Right lung (tissue), 5 donors: Measurements from ENCODE around the gene TMEM63A. TPM values are rescaled to one million over a fixed set of nuclear protein-coding genes. Genes with fewer than 3 reads are reported as not detected.
A peak's percentile ranks its signal among the peaks of the same experiment; 100 is the strongest.

Experiments used
- DNase-seq, 2 donors: peaks; one replicate each; pipeline ENCODE4 v3.0.0-alpha.2; 2013
- polyA plus RNA-seq, 5 donors: library from polyadenylated mRNA; unstranded; fragments of 120-200 nt; gene quantifications; one replicate each; pipeline versions ENCODE4 v1.2.1 to v1.2.3, GENCODE V29; 2013; ENCODE audit warnings: inconsistent platforms in 1 of 5, low replicate concordance in 1 of 5; ENCODE audit not compliant: insufficient read length in 5 of 5, insufficient read depth in 1 of 5

The TMEM63A gene
- polyA plus RNA-seq, 5 donors, result 103 to 163 (median 110) TPM

DNA sequence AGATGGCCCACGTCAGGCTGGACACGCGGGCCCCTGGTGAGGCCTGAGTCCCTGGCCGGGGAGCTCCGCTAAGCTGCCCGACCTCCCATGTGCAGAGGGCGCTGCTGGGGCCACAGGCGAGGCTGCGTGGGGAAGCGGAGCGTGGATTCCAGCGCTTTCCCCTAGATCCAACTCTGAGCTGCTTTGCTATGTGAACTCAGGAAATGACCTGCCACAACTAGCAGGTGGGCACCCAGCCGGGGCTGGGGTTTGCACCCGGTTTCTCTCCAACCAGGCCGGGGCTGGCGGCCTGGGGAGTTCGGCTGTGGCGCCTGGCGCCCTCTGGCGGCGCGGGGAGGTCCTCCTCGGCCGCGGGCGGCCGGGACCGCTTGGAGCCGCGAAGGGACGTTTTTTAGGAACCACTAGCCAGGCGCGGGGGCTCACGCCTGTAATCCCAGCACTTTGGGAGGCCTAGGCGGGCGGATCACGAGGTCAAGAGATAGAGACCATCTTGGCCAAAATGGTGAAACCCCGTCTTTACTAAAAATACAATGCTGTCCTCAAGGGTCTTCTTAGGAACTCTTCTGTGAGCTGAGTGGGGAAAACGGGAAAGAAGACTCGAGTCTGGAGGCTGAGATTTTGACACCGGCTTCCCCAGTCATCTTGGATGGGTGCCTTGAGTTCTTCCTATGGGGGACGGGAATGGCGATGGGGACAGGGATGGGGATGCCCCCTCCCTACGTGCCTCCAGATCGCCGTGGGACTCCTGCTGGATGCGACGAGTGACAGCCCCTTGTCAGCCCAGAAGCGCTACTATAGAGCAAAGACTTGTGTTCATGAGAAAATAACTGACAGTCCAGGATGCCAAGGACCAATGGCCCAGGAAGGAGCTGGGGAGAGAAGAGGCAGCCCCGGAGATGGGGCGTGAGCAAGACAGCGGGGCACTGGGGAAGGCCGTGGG lies 29.3 kb upstream of the TMEM63A start:
- DNase-seq, result peak; percentile 58 to 71

DNA sequence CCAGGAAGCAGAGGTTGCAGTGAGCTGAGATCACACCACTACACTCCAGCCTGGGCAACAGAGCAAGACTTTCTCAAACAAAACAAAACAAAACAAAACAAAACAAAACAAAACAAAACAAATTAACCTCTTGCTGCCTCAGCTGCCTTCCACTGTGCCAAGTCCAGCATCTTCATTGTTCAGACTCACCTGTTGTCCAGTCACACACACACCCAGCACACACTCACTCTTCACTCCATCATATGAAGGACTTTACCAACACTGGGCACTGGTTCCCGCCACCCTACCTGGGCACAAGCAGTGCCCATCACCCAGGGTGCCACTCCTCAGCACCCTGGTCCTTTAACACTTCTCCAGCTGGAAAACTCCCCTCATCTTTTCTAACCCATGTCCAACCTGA lies 27.3 kb upstream of the TMEM63A start:
- no peak for DNase-seq

DNA sequence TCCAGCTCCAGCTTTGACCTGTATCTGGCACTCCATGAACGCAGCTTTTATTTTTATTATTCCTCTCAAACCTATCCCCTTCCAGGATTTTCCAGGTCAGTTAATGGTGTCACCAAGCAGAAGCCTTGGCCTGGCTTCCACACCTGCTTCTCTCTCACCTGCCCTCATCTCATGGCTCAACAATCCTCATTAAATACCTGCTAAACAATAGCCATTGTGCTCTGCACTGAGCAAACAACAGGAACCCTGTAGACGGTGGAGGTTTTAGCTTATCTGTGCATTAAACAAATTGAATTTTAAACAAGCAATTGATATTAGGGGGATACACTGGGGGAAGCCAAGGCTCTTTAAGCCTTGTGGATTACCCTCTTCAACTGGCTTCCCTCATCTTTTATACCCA lies 26.6 kb upstream of the TMEM63A start:
- DNase-seq, result no peak

GRCh38 chr1:225908013-225908640 lies 25.9 kb upstream of the TMEM63A start:
- no peak for DNase-seq

GRCh38 chr1:225907341-225907740 lies 25.2 kb upstream of the TMEM63A start:
- DNase-seq, result no peak

- no peak for DNase-seq
These were observed 24.3 kb upstream of the TMEM63A start for GRCh38 chr1:225906467-225906866.

DNA sequence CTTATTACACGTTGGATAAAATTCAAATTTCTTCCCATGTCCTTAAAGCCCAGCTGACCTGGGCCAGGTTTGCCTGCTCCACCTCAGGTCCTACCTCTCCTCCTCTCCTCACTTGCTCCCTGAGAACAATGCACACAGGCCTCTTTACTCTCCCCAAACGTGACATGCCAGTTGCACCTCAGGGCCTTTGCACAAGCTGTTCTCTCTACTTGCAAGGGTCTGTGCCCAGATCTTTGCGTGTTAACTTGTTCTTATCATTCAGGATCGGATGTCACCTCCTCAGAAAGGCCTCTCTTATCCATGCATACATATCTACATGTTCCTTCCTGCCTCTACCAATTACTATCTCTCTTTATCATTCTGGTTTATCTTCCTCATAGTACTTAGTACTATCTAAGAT lies 21.4 kb upstream of the TMEM63A start:
- DNase-seq, result no peak

GRCh38 chr1:225899044-225899925 lies 17.1 kb upstream of the TMEM63A start:
- DNase-seq, result no peak

DNA sequence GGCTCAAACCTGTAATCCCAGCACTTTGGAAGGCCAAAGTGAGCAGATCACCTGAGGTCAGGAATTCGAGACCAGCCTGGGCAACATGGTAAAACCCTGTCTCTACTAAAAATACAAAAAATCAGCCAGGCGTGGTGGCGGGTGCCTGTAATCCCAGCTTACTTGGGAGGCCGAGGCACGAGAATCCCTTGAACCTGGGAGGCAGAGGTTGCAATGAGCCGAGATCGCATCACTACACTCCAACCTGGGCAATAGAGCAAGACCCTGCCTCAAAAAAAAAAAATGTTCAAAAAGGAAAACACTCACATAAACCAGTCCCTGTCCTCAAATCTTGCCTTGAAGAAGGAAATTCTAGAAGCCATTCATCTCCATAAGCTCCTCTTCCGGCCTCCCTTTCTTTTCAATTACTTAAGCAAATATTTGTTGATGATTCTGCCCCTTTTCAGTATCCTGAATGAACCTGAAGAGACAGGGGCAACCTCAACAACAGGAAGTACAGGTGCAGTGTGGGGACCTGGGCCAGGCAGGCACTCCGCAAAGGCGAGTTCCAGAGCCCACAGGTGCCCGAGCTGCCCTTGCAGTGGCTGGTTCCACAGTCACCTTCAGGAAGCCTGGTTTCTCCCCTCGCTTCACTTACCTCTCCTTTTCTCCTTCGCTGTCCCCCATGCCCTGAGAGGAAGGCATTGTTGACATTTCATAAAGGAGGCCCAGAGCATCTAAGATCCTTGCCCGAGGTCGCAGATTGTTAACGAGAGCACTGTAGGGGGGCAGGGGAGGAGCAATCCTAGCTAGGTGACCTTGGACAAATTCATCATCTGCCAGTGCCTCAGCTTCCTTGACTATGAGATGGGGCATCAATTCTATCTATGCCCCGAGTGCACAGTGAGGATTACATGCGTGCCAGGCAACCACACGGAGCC lies 15.7 kb upstream of the TMEM63A start:
- no peak for DNase-seq

DNA sequence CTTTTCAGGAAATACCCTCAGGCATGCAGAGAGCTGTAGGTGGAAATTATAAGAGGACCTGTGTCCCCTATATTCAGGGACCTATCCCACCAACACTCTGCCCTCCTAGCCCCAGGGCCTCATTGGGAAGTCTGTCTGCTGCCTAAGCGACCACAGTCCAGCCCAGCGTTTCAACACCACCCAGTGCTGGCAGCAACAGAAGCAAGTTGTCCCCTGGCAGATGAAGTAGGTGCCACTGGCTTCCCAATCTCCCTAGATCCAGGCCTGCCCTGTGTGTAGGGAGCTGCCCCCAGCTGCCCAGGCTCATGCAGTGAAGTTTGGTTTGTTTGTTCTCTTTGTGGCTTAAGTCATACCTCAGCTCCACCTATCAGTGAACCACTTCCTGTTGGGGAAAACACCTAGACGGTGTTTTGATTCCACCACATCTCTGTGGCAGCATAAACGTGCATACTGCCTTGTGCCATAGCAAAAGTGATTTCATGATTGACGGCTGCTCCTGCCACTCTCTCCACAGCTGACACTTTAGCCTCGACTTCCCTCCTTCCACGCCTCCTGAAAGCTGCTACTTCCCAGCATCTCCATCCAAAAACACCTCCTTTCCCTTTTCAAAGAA lies 14.9 kb upstream of the TMEM63A start:
- no peak for DNase-seq

DNA sequence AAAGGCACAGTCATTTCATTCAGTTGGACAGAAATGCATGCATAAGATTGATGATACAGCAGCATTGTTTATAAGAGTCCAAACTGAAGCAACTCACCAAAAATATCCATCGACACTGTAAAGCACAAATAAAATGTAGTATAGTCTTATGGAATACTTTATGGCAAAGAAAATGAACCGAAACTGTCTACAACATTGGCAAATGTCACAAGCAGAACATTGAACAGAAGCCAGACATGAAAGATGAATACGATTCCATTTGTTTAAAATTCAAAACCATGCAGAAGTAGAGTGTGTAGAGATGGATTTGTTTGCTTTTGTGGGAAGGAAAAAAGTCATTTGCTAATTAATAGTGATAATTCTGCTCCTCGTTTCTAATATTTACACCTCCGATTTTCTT lies 14.3 kb upstream of the TMEM63A start:
- no peak for DNase-seq

DNA sequence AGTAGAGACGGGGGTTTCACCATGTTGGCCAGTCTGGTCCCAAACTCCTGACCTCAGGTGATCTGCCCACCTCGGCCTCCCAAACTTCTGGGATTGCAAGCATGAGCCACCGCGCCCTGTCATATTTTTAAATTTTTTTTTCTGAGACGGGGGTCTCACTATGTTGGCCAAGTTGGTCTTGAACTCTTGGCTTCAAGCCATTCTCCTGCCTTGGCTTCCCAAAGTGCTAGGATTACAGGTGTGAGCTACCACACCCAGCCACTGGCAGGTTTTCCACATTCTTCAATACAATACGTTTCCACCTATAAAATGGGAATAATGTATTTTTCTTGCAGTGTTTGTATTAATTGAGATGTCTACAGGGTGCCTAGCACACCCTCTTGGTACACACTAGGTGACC lies 10.1 kb upstream of the TMEM63A start:
- DNase-seq, result no peak

DNA sequence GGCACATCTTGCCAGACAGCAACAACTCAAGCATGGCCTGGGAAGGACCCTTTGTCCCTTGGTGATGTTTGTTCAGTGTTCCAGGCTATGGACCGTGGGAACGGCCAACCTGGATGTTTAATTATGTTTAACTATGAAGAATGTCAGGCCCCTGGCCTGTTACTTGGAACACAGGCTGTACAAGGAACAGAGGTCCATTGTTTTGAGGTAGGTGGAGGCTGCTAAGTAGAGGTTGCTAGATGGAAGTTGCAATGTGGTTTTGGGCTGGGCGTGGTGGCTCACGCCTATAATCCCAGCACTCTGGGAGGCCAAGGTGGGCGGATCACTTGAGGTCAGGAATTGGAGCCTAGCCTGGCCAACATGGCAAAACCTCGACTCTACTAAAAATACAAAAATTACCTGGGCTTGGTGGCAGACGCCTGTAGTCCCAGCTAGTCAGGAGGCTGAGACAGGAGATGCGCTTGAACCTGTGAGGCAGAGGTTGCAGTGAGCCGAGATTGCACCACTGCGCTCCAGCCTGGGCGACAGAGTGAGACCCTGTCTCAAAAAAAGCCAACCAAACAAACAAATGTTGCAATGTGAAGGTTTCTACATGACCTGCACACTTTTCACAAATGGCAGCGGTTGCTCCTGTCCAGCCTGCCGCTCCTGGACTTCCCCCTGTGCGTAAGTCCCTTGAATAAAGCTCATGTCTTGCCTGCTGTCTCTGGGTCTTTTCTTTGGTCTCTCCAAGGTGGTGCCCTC lies 9.2 kb upstream of the TMEM63A start:
- DNase-seq, result no peak

DNA sequence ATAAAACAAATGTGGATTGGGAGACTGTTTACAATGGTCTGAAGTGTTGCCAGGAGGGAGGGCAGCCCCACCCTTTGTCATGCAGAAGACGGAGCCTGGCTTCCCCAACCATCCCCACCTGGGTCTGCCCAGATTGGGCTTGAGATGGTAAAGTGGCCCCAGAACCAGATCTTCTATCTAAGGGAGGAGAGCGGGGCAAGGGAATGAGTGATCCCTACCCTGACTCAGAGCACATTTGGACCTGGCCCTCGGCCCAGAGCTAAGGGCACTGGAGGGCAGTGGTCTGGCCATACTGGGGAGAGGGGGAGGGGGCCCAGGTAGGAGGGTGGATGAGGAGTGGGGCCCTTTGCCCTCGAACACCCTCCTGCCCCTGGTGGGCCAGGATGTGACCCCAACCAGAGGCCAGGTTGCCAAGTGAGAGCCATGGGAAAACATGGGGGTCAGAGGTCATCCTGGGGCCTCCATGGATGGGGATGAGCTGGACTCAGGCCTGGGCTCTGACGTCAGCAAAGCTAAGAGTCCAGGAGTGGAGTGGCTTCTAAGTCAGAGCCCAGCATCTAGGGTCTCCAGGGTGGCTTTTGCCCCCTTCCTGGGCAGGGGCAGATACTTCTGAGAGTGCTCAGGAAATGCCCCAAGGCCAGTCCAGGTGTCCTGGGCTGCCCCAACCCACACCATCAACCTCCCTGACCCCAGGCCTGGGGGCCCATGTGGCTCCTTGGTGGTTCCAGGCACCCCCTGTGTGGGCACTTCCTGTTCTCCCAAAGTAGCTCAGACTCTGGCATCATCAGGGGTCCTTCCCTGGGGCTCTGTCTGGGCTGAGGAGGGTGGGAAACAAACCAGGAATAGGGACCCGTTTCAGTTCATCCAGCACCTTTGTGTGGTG lies 8.4 kb upstream of the TMEM63A start:
- DNase-seq, result no peak

DNA sequence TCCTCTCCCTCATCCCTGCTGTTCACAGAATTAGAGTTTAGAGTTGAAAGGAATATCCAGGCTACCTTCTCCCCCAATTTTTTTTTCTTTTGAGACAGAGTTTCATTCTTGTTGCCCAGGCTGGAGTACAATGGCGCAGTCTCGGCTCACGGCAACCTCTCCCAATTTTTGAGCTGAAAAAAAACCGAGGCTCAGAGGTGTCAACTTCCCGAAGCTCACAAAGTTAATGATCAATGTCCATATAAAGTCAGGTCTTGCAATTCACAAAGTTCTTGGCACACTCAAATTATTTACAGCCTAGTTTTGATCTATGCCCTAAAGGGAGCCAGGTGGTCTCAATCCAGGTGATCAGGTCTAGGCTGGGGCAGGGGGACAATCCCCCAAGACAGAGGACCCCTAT lies 7.6 kb upstream of the TMEM63A start:
- DNase-seq, result no peak

- DNase-seq, result peak; percentile 90
These were observed 6.9 kb upstream of the TMEM63A start, which contains the start of gene LEFTY1 for GRCh38 chr1:225888898-225889601. Gene LEFTY1 (minus strand): TSS chr1:225889146. CDS start chr1:225889066, 80 bp downstream.

GRCh38 chr1:225888289-225888897 lies 6.2 kb upstream of the TMEM63A start:
- DNase-seq, result no peak
